A673 (cell line): ENCODE data around the gene PALLD. TPM values are rescaled to one million over a fixed set of nuclear protein-coding genes. Genes with fewer than 3 reads are reported as not detected.

Experiments
- BruUV-seq: library from RNA; stranded (reverse); fragments of 400-500 nt; replicated peaks from 2 replicates; lab custom pipeline; 2021; lab: Mats Ljungman, UMichigan
- CTCF ChIA-PET: fragments of 300-600 bp; sonication (Branson Sonifier 250); formaldehyde crosslinking; loops from one replicate; lab custom pipeline; 2022; ENCODE audit warnings: antibody characterized with exemption; lab: Charles Lee
- POLR2A ChIA-PET: fragments of 300-600 bp; sonication (Branson Sonifier 250); formaldehyde crosslinking; loops from one replicate; lab custom pipeline; 2022; ENCODE audit warnings: antibody characterized with exemption; ENCODE audit not compliant: low non-redundant PET; lab: Charles Lee
- DNase-seq: peaks from one replicate; pipeline ENCODE4 v3.0.0-alpha.2; 2015; ENCODE audit warnings: low spot score
- H3K27ac ChIP-seq: fragments of 200-600 bp; sonication (generic); 2 replicates; pipeline ENCODE4 v1.5.1; 2016; ENCODE audit warnings: mixed run types, low read depth, mild to moderate bottlenecking, mixed read lengths, antibody characterized with exemption, low read length; ENCODE audit not compliant: poor library complexity, severe bottlenecking
- H3K27me3 ChIP-seq: fragments of 200-600 bp; sonication (generic); replicated peaks from 2 replicates; pipeline ENCODE4 v1.6.1; 2017; ENCODE audit warnings: mixed run types, low read depth, mild to moderate bottlenecking, mixed read lengths, antibody characterized with exemption, low read length; ENCODE audit not compliant: insufficient read depth, poor library complexity
- H3K36me3 ChIP-seq: fragments of 200-600 bp; sonication (generic); 2 replicates; pipeline ENCODE4 v1.6.1; 2016; ENCODE audit warnings: mixed run types, mild to moderate bottlenecking, mixed read lengths, antibody characterized with exemption, low read length; ENCODE audit not compliant: insufficient read depth, poor library complexity, severe bottlenecking
- H3K4me1 ChIP-seq: fragments of 200-600 bp; sonication (generic); 2 replicates; pipeline ENCODE4 v1.6.1; 2017; ENCODE audit warnings: mixed run types, mild to moderate bottlenecking, mixed read lengths, antibody characterized with exemption, low read length; ENCODE audit not compliant: insufficient read depth, poor library complexity, severe bottlenecking
- H3K4me3 ChIP-seq: fragments of 200-600 bp; sonication (generic); 2 replicates; pipeline ENCODE4 v1.5.1; 2016; ENCODE audit warnings: low read depth, mixed run types, mild to moderate bottlenecking, mixed read lengths, low read length; ENCODE audit not compliant: poor library complexity, severe bottlenecking
- H3K9me3 ChIP-seq: fragments of 200-600 bp; sonication (generic); 2 replicates; pipeline ENCODE4 v1.6.1; 2016; ENCODE audit warnings: mixed run types, low read depth, mild to moderate bottlenecking, mixed read lengths, antibody characterized with exemption, low read length; ENCODE audit not compliant: poor library complexity, severe bottlenecking
- CTCF ChIP-seq: fragments of 300-800, 200-600 bp; sonication (generic); conservative IDR thresholded peaks from 2 replicates; pipeline ENCODE4 v1.5.1; 2017; ENCODE audit warnings: low read depth, mild to moderate bottlenecking, antibody characterized with exemption, low read length, moderate library complexity, mixed read lengths
- EZH2 ChIP-seq: fragments of 200-600 bp; sonication (generic); IDR thresholded peaks from 2 replicates; pipeline ENCODE4 v1.6.1; 2017; ENCODE audit warnings: borderline replicate concordance, low read depth, mild to moderate bottlenecking, mixed read lengths, antibody characterized with exemption, low read length; ENCODE audit not compliant: poor library complexity, severe bottlenecking
- intact Hi-C: fragments of 100-400 bp; cut with micrococcal nuclease; formaldehyde crosslinking; loops from one replicate; pipeline ENCODE4 v1.10.0; 2022; ENCODE audit not compliant: unreplicated experiment
- total RNA-seq: library from RNA; stranded (reverse); gene quantifications from 2 replicates; pipeline ENCODE4 v1.2.3, GENCODE V29; 2021

Gene PALLD
- total RNA-seq, 1 experiment from 2014 or later: 44.1 TPM

GRCh38 chr4:168776382-168776781 lies 279.5 kb downstream of the PALLD start:
- intact Hi-C loops: no loop called here
- Histone ChIP-seq H3K27ac (no peak overlapping the region), H3K27me3 (no peaks in the 10 kb centered on the region), H3K4me1 (peaks cover 7% of the 10 kb centered on the region), H3K4me3 (no peak overlapping the region), H3K36me3 (no peaks in the 10 kb centered on the region), H3K9me3 (peaks cover 11% of the 10 kb centered on the region)
- BruUV-seq: no TSS peak
- POLR2A ChIA-PET: no interaction called here
- no peak for DNase-seq
- TF ChIP-seq EZH2 (no peak), CTCF (no peak)
- CTCF ChIA-PET: no interaction called here

- ChIA-PET POLR2A (no interaction called here), CTCF (no interaction called here)
Observed at GRCh38 chr4:168777277-168777965, 280.6 kb downstream of the PALLD start.

GRCh38 chr4:168781341-168781740 lies 284.5 kb downstream of the PALLD start:
- H3K9me3 ChIP-seq: peaks cover 4% of the 10 kb centered on the region
- CTCF ChIA-PET: no interaction called here
- H3K4me3 ChIP-seq: no peak overlapping the region
- no TSS peak for BruUV-seq
- intact Hi-C loops: no loop called here
- H3K36me3 ChIP-seq: no peaks in the 10 kb centered on the region
- H3K4me1 ChIP-seq: no peaks in the 10 kb centered on the region
- no peaks in the 10 kb centered on the region for H3K27me3 ChIP-seq
- no peak for DNase-seq
- POLR2A ChIA-PET: no interaction called here
- H3K27ac ChIP-seq: no peak overlapping the region
- no peak for TF ChIP-seq CTCF
- no peak for TF ChIP-seq EZH2

More at GRCh38 chr4:168777277-168777965, 280.6 kb downstream of the PALLD start:
- Histone ChIP-seq H3K36me3 (no peaks in the 10 kb centered on the region), H3K27me3 (no peaks in the 10 kb centered on the region), H3K4me3 (no peak overlapping the region), H3K9me3 (peaks cover 11% of the 10 kb centered on the region), H3K4me1 (peaks cover 7% of the 10 kb centered on the region), H3K27ac (no peak overlapping the region)
- DNase-seq: no peak
- intact Hi-C loops: no loop called here
- TF ChIP-seq CTCF: no peak
- TF ChIP-seq EZH2: no peak
- BruUV-seq: no TSS peak
